ENCODE results near the gene SLC28A1. TPM values are rescaled to one million over a fixed set of nuclear protein-coding genes. Genes with fewer than 3 reads are reported as not detected.

The SLC28A1 gene
- total and polyA plus RNA-seq, 2 of the 4 experiments (the other 2 are of a cell fraction), result not detected

GRCh38 chr15:84940399-84940798, 55.9 kb downstream of the SLC28A1 start:
- H4K5ac ChIP-seq (ENCODE audit: low read depth, low read length), result no peak overlapping the region
- ChIA-PET POLR2A (ENCODE audit: unreplicated experiment) (interaction anchor here (0.7 kb wide), 1 partner anchor 28 kb away, joined by 9 read pairs; no protein-coding TSS in a partner anchor), CTCF (interaction anchor here (1.8 kb wide), 1 partner anchor 12 kb away, joined by 5 read pairs; no protein-coding TSS in a partner anchor)
- H2AK9ac ChIP-seq (replicated peaks; ENCODE audit: low read depth, low read length, poor library complexity), result no peak overlapping the region
- no TSS peak for BruUV-seq (replicated peaks)
- H3K18ac ChIP-seq (ENCODE audit: low read depth, low read length), result no peak overlapping the region
- H3K14ac ChIP-seq (replicated peaks; ENCODE audit: low read depth, low read length), result no peak overlapping the region
- H3K27me3 ChIP-seq (ENCODE audit: control insufficient read depth, insufficient read depth, low read length), result no peaks in the 10 kb centered on the region; the same call in 1 of the 2 replicates
- no peak overlapping the region for H3K23ac ChIP-seq (ENCODE audit: low read depth, low read length)
- no peak overlapping the region for H3K4me2 ChIP-seq (ENCODE audit: low read depth, low read length)
- intact Hi-C loops (cut with micrococcal nuclease) (no loop called here), dilution Hi-C loops (cut with HindIII; ENCODE audit: low sequenced_read_pairs, unreplicated experiment) (no loop called here), in situ Hi-C loops (cut with MboI; ENCODE audit: low sequenced_read_pairs) (no loop called here)
- H4K20me1 ChIP-seq (ENCODE audit: insufficient read depth, low read length), result no peaks in the 10 kb centered on the region
- no peaks in the 10 kb centered on the region for H3K36me3 ChIP-seq (ENCODE audit: control insufficient read depth, insufficient read depth, low read length)
- no peak overlapping the region for H2BK15ac ChIP-seq (ENCODE audit: low read depth, low read length)
- DNase-seq, result no peak
- H2BK5ac ChIP-seq (ENCODE audit: low read depth, low read length, poor library complexity, severe bottlenecking), result no peak overlapping the region
- TF ChIP-seq MAZ (IDR thresholded peaks at IDR 0.05; ENCODE audit: borderline replicate concordance, low read depth, low read length) (no peak), FOS (IDR thresholded peaks at IDR 0.05; ENCODE audit: low read depth, low read length) (no peak), CTCF (conservative IDR thresholded peaks at IDR 0.05; ENCODE audit: low read depth, low read length) (no peak), RFX5 (IDR thresholded peaks at IDR 0.05; ENCODE audit: low read depth, low read length) (no peak), RAD21 (IDR thresholded peaks at IDR 0.05; ENCODE audit: low read length) (no peak), USF2 (IDR thresholded peaks at IDR 0.05; ENCODE audit: low read depth, low read length) (no peak), BHLHE40 (IDR thresholded peaks at IDR 0.05; ENCODE audit: low read depth, low read length) (no peak)
- H2AFZ ChIP-seq (replicated peaks; ENCODE audit: low read length, poor library complexity), result no peak overlapping the region
- H2AK5ac ChIP-seq (ENCODE audit: low read depth, low read length), result no peak overlapping the region
- H3K56ac ChIP-seq (ENCODE audit: extremely low read depth, insufficient read depth, low read length), result no peak overlapping the region
- no peak overlapping the region for H2BK120ac ChIP-seq (ENCODE audit: low read depth, low read length)
- no peaks in the 10 kb centered on the region for H3K9me1 ChIP-seq (ENCODE audit: insufficient read depth, low read length)
- no peaks in the 10 kb centered on the region for H3K79me1 ChIP-seq (ENCODE audit: low read depth in 1 of 2, low read length in 2 of 2)
- no peak overlapping the region for H4K91ac ChIP-seq (ENCODE audit: insufficient read depth, low read depth, low read length)
- no peak overlapping the region for H3K4ac ChIP-seq (ENCODE audit: low read depth, low read length)
- H2BK20ac ChIP-seq (ENCODE audit: low read depth, low read length), result no peak overlapping the region
- H3K27ac ChIP-seq (ENCODE audit: insufficient read depth, low read length), result no peak overlapping the region
- H3K9me3 ChIP-seq (ENCODE audit: control insufficient read depth, insufficient read depth, low read length), result no peaks in the 10 kb centered on the region
- no peak for ATAC-seq (ENCODE audit: low read depth)
- WGBS, 2 experiments (ENCODE audit: extremely low coverage in 2 of 2, insufficient read length in 1 of 2), result 71% methylated on average over 1 of the region's 3 CpGs; no CpG with 5 or more reads in 1 of the 2 experiments
- no peaks in the 10 kb centered on the region for H3K4me1 ChIP-seq (ENCODE audit: control insufficient read depth, insufficient read depth, low read length)
- no peak overlapping the region for H3K9ac ChIP-seq (ENCODE audit: low read depth, low read length)
- no peak overlapping the region for H3K4me3 ChIP-seq (ENCODE audit: insufficient read depth, low read depth, low read length)
- no peak overlapping the region for H4K8ac ChIP-seq (ENCODE audit: low read depth in 2 of 2, low read length in 2 of 2)
